HG02938 (cell line): Measurements from ENCODE around the gene RERG.

Source experiments
- ATAC-seq: cut with Tn5 transposase; IDR thresholded peaks from one replicate; pipeline ENCODE4 v1.9.1; 2021; ENCODE audit warnings: mild to moderate bottlenecking, moderate library complexity; ENCODE audit not compliant: unreplicated experiment

Gene RERG, protein sequence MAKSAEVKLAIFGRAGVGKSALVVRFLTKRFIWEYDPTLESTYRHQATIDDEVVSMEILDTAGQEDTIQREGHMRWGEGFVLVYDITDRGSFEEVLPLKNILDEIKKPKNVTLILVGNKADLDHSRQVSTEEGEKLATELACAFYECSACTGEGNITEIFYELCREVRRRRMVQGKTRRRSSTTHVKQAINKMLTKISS

DNA sequence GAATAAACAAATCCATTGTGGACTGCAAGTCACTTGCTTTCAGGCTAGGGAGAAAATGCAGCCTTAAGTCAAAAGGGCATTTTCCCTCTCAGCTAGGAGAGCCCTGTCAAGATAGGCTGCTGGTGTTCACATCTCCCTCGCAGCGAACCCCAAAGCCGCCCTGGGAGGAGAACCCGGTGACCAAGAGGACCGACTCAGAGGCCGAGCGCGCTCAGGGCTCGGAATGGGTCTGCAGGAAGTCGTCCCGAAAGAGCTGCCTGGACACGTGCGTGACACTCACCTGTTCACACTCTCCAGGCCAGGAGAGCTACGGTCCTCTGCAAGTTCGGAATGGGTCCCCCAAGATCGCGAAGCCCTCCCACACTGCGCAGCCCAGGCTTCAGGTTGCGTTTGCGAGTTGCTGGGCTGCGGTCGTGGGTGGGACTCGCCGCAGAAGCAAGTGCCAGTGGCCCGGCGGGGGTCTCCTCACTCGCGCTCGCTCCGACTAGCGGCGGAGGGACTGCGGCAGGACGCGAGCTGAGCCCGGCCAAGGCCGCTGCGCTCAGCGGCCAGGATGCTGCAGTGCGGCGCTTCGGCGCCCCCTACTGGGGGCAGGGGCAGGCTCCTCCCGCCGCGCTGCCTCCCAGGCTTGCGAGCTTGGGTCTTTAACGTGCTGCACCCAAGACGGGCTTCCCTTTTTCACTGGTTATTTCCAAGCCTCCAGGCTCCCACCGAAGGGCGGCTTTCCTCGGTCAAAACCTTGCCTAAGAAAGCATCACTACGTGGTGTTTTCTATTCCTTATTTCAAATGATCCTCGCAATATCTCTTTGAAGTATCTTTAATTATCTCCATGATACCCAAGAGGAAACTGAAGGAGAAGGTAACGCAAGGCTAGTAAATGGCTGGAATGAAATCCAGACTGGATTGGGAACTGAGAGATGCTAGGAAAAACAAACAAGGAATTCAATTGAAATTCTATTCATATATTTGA lies at the start of gene RERG:
Gene RERG, minus strand, starts transcription at position 503 of the 971 bp plus-strand sequence. CDS start 3,928 bp downstream, outside the sequence.
- ATAC-seq = peak; percentile 81

GRCh38 chr12:15270591-15270990 lies 49.4 kb upstream of the RERG start:
- ATAC-seq = no peak

DNA sequence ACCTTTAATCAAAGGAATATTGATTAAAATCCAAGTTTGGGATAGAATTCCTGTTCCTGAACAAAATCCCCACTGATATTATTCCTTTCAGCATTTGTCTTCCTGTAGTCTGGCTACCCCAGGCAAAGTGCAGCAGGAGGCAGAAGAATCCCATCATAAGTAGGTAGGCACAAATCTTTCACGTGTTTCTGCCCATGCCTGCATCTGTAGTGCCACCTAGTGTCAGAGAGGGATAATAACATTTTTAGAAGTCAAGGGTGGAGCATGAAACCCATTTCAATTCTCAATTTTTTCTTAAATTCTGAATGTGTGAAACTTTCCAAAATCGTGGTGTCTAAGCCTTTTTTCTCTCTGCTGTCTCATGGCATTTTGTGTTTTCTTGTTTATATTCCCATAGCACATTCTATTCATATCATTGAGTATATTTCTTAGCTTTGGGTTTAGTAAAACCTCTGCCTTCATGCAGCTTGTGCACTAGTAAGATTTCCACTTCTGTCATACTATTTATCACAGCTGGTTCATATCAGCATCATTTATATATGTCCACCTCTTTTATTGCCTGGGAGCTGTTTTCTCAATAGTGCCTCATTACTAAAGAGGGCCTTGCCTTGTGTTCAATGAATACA lies 47.8 kb upstream of the RERG start:
- ATAC-seq = peak; percentile 75

GRCh38 chr12:15268309-15268708 lies 47.1 kb upstream of the RERG start:
- ATAC-seq = no peak

- ATAC-seq = no peak
These were observed 44.7 kb upstream of the RERG start for GRCh38 chr12:15265875-15266274.

DNA sequence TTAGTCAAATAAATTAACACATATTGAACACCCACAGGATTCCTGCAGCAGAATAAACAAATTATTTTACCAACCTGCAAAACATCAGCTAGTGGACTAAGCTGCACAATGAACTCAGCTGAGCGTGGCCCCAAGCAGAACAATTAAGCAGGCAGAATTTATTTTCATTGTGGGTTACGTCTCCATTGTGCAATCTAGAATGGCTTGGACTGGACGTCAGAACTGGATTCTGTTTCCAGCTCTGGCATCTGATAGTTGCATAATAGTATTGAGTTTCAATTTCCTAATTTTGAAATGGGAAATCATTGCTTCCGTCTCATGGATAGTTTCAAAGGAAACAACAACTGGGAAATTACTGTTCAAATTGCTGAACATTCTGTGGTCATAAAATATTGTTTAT lies 35.5 kb upstream of the RERG start:
- ATAC-seq = no peak

DNA sequence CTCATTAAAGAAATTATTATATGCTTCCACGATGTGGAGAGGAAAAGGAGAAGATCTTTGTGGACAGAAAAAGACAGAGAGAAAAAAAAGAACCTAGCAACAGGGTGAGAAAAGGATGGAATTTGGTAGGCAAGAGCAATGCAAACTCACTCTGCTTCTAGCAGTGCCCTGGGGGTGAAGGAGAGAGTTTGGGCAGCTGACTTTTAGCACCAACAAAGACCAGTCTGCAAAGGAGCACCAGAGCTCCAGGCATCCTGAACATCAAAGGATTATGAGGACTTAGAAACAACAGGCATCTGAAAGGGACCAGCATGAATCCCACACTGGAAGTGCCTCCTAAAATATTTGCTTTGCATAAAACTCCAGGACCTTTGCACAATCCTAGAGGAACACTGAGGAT lies 32.8 kb upstream of the RERG start:
- no peak for ATAC-seq

DNA sequence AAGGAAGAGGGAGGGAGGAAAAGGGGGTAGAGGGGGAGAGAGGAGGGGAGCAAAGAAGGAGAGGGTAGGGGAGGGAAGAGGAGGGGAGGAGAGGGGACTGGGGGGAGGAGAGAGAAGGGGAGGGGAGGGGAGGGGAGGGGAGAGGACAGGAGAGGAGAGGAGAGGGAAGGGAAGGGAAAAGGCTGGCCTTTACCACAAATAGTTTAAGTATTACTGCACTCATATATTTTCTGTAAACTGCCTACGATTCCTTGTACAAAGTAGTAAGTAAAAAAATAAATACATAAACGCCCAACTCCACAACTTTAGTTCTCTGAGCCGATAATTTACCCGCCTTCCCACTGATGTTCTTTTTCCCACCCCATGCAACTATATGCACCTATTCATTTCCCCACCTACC lies 23.7 kb upstream of the RERG start:
- ATAC-seq = no peak

DNA sequence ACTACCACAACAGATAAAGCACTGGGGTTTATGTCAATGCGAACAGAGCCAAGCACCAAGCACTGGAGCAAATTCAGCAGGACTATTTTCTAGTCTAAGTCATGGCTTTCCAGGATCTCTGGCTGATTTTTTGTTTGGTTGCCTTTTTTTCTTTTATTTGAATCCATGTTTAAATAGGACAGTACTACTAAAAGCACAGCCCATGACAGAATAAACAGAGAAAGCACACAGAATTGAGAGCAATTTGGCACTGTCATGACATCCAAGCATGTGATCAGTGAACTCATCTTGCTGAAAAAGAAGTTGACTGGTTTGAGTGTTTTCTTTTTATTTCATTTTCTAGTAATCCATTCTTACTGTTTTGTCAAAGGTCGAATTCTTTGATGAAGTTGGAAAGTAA lies 23.1 kb upstream of the RERG start:
- no peak for ATAC-seq

- no peak for ATAC-seq
These were observed 21.9 kb upstream of the RERG start for GRCh38 chr12:15243102-15243501.

- no peak for ATAC-seq
These were observed 19.7 kb upstream of the RERG start for GRCh38 chr12:15240898-15241297.

DNA sequence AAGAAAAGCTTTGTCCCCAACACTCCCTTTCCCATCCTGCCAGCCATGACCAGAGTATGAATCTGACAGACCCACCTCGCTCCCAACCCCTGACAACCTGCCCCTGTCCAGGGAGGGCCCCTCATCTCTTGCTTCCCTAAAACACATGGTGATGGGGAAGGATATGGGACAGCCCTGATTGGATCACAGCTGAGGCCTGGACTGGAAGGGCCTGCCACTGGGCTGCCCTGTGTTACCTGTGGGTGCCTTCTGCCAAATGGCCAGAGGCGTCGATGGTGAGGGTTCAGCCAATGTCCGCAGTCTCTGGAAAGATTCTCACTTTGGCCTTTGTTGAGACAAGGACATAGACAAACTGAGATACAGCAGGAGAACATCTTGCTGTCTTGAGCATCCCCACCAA lies 13.3 kb upstream of the RERG start:
- ATAC-seq = no peak

- no peak for ATAC-seq
These were observed 12.8 kb upstream of the RERG start for GRCh38 chr12:15234011-15234410.

DNA sequence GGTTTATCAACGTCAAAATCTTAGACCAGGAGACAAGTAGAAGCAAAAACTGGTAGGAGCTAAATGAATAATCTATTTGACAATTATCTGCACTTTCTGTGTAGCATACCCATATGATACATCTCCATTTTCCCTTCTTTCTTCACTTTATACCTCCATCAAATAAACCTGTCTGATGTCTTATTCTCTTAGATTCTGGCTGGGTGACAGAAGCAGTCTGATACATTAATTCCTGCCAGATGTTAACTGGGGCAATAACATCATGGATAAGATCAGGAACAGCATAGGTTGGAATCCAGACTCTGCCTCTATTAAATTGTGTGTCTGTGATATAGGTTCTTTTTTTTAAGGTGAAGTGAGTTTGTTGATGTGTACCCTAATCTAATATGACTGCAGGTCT lies 11.7 kb upstream of the RERG start:
- no peak for ATAC-seq

DNA sequence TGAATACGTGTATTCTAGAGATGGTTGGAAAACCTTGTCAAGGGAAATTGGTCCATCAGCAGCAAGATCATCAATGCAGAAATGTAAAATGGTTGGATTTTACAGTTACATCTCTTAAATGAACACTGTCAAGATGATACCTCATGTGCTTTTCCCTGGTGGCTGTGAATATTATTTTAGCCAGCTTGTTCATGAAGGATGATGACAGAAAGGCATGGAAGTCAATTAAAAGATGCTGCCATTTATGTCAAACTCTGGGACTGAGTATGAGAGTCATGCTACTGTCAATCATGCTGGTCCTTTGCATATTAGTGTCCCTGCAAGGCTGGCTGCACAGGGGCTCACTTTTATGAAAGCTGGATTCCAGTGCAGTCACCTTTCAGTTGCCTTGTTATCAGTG lies 10.3 kb upstream of the RERG start:
- ATAC-seq = no peak

DNA sequence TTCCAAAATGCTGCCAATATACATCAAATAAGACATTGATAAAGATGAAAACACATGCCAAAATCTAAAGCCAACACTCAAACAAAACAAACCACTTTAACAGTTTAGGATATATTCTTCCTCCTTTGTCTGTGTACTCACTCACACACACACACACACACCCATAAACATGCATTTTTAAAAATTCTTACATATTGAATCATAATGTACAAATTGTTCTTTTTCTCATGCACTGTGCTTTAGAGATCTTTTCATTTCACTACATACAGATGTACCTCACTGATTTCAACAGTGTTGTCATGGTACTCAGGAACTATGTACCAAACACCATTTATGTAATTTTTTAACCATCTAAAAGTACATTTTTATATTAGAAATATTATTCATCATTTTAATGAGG lies 9.5 kb upstream of the RERG start:
- ATAC-seq = no peak

DNA sequence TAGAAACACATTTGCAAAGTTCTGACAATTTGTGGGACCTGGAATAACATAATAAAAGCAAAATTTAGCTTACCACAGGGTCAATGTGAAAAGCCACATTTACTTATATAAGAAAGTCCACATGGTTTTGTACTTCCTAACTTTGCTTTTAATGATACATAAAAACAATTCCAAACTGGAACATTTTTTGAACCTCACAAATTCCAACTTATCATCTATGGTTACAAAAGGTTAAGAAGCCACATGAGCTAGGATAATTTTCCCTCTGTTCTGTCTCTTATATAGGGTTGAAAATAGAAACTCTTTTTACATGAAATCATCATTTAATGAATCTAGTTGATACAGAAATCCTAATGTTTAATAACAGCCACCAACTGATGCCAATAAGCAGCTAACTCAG lies 8.9 kb upstream of the RERG start:
- no peak for ATAC-seq

- peak; percentile 49 for ATAC-seq
These were observed 5.9 kb upstream of the RERG start for GRCh38 chr12:15227004-15227679.

GRCh38 chr12:15225863-15226218 lies 4.6 kb upstream of the RERG start:
- peak; percentile 70 for ATAC-seq

GRCh38 chr12:15225136-15225862 lies 4.1 kb upstream of the RERG start:
- no peak for ATAC-seq

- no peak for ATAC-seq
These were observed 1.0 kb upstream of the RERG start for GRCh38 chr12:15222219-15222618.
